Activated CD8-positive, alpha-beta memory T cell treated with anti-CD3 and anti-CD28 coated beads, Interleukin-2, amount 50 U/mL, for 1 hour (primary cell): ENCODE results near the gene TM6SF1.

ENCODE experiments used
- DNase-seq: peaks from one replicate; pipeline ENCODE4 v3.0.0-alpha.2; 2020; ENCODE audit errors: extremely low read depth

TM6SF1 gene

GRCh38 chr15:83174891-83175290 is 67.4 kb downstream of the TM6SF1 start:
- DNase-seq = no peak

DNA sequence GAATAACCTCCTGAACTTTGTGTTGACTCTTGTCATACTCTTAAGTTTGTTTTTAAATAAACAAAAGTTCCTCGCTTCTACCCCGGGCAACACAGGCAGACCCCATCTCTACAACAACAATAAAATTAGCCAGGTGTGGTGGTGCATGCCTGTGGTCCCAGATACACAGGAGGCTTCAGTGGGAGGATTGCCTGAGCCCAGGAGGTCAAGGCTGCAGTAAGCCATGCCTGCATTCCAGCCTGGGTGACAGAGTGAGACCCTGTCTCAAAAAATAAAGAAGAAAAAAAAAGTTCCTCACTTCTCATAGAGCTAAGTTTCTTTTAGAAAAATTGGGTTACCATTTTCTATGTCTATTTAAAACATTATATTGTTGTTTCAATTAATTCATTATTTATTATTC is 70.9 kb downstream of the TM6SF1 start:
- no peak for DNase-seq

DNA sequence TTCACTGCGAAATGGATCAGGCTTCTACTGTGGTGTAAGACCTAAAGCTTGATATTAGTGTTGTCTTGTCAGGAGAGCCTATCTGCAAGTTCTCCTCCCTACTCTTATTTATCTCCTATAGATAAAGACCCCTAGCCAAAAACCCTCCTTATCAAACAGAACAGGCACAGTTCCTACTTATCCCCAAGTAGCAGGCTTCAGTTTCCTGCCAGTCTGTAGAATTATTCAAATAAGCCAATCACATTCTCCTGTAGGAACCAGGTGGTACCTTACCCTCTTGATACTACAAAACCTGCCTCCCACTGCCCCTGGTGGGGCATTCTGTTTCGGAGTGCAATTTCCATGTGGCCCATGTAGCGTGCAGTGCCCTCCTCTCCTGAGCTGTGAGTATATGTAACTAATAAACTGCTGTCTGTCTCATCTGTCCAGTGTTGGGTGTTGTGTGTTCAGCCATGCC is 71.5 kb downstream of the TM6SF1 start:
- DNase-seq = no peak

GRCh38 chr15:83185561-83185960 is 78.1 kb downstream of the TM6SF1 start:
- no peak for DNase-seq
